ENCODE measurements around the gene PLPPR4.

The PLPPR4 gene, protein sequence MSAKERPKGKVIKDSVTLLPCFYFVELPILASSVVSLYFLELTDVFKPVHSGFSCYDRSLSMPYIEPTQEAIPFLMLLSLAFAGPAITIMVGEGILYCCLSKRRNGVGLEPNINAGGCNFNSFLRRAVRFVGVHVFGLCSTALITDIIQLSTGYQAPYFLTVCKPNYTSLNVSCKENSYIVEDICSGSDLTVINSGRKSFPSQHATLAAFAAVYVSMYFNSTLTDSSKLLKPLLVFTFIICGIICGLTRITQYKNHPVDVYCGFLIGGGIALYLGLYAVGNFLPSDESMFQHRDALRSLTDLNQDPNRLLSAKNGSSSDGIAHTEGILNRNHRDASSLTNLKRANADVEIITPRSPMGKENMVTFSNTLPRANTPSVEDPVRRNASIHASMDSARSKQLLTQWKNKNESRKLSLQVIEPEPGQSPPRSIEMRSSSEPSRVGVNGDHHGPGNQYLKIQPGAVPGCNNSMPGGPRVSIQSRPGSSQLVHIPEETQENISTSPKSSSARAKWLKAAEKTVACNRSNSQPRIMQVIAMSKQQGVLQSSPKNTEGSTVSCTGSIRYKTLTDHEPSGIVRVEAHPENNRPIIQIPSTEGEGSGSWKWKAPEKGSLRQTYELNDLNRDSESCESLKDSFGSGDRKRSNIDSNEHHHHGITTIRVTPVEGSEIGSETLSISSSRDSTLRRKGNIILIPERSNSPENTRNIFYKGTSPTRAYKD

DNA sequence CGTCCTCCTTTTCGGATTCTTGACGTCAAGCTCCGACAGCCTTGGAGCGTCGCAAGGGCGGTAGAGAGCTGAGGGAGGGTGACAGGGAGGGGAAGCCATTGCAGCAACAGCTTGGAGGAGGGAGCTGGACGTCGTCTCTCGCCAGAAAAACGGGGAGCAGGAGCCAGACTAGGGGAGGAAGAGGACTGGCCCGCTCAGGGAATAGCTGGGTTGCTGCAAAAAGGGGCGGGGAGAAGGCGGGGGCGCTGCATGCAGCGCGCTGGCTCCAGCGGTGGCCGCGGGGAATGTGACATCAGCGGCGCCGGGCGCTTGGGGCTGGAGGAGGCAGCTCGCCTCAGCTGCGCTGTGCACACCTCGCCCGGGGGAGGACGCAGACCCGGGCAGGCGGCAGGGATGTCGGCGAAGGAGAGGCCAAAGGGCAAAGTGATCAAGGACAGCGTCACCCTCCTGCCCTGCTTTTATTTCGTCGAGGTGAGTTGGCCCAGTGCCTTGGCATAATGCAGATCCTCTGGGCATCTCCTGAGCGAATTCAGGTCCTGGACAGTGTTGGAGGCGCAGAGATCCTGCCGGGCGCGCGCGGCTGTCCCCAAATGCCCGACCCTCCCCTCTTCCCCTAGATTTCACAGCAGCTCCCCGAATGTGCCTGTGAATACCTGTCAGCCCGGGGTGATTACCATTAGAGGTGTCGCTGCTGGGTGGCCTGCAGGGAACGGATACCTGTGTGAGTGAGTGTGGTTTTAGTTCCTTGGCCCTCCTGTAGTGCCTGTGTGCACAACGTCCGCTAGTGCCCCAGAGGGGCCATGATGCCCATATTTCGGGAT is at the start of gene PLPPR4:
PLPPR4 (plus strand) TSS at position 292 of the 821 bp plus-strand sequence; CDS start at position 394, 102 bp downstream.
- H3K27me3 Mint-ChIP-seq: peaks cover 38% of the 10 kb centered on the region
- H3K4me3 Mint-ChIP-seq: no peak within 1 kb of the TSS
- no peak within 1 kb of the TSS for H3K27ac Mint-ChIP-seq
- H3K4me1 Mint-ChIP-seq (ENCODE audit: low read depth): no peaks in the 10 kb centered on the region
- H3K9me3 Mint-ChIP-seq: no peaks in the 10 kb centered on the region
- no peaks in the 10 kb centered on the region for H3K36me3 Mint-ChIP-seq (ENCODE audit: low read depth)

DNA sequence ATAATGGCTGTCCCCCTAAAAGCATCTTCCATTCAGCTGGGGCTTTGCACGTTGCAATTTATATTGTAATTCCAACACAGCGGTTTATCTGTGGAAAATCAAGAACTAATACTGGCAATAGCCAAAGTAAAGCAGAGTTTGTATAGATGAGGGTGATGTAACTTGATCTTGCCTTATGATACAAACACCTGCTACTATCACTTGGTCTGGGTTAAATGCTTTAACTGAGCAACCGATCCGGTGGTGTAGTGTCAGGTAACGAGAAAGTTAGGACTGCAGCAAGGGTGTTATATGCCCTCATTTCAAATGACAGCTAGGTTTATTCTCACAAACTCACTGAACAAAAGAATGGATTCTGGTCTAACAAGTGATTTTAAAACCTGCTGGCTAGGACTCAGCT is 47.3 kb upstream of the PLPPR4 start:
- H3K9me3 Mint-ChIP-seq: peaks cover 5% of the 10 kb centered on the region
- no peak overlapping the region for H3K27ac Mint-ChIP-seq
- no peak overlapping the region for H3K4me3 Mint-ChIP-seq
- H3K4me1 Mint-ChIP-seq (ENCODE audit: low read depth): no peaks in the 10 kb centered on the region
- H3K27me3 Mint-ChIP-seq: peaks cover 14% of the 10 kb centered on the region
- no peaks in the 10 kb centered on the region for H3K36me3 Mint-ChIP-seq (ENCODE audit: low read depth)

DNA sequence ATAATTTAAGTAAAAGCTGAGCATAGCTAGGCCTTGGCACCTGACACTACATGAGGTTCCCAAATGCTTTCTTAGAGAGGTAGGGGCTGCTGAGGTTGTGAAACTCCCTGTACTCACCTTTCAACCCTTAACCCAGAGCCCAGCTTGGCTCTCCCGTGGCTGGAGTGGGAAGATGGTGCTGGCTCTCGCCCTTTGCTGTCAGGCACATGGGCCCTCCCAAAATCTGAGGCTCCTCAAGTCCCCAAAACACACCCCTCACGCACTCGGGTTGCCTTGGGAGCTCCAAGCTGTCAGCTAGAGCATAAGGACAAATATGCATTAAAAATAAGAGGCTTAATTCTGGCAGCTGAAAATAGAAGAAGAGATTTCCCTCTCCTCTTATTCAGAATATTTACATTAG is 46.7 kb upstream of the PLPPR4 start:
- H3K27ac Mint-ChIP-seq: no peak overlapping the region
- no peaks in the 10 kb centered on the region for H3K4me1 Mint-ChIP-seq (ENCODE audit: low read depth)
- H3K9me3 Mint-ChIP-seq: peaks cover 5% of the 10 kb centered on the region
- H3K36me3 Mint-ChIP-seq (ENCODE audit: low read depth): no peaks in the 10 kb centered on the region
- no peak overlapping the region for H3K4me3 Mint-ChIP-seq
- peaks cover 14% of the 10 kb centered on the region for H3K27me3 Mint-ChIP-seq

DNA sequence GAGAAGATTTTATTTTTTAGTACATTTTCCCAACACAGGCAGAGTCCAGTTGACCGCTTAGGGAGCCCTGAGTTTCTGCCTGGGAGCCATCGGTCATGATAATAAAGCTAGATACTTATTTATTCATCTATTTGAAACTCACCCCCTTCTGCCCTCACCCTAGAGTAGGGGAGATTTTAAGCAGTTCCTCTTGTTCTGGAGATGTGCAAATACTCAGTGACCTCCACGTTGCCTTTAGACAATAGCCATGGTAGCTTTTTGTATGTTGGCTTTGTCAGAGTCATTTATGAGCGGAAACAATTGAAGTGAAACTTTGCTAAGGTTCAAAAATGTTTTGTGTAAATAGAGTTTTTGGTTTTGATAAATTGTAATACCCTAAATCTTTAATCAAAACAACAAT is 45.7 kb upstream of the PLPPR4 start:
- Mint-ChIP-seq H3K36me3 (ENCODE audit: low read depth) (no peaks in the 10 kb centered on the region), H3K27me3 (peaks cover 14% of the 10 kb centered on the region), H3K27ac (no peak overlapping the region), H3K9me3 (peaks cover 5% of the 10 kb centered on the region), H3K4me1 (ENCODE audit: low read depth) (no peaks in the 10 kb centered on the region), H3K4me3 (no peak overlapping the region)

DNA sequence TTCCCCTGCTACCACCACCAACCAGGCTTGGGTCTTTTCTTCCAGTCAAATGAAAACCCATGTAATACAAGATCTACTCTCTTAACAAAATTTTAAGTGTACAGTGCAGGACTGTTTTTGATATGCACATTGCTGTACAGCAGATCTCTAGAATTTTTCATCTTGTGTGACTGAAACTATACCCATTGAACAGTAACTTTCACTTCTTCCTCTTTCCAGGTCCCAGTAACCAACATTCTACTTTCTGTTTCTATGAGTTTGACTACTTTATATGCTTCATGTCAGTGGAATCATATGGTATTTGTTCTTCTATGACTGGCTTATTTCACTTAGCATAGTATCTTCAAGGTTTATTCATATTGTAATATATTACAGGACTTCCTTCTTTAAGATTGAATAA is 45.3 kb upstream of the PLPPR4 start:
- Mint-ChIP-seq H3K27me3 (peaks cover 14% of the 10 kb centered on the region), H3K27ac (no peak overlapping the region), H3K9me3 (peaks cover 5% of the 10 kb centered on the region), H3K4me3 (no peak overlapping the region), H3K36me3 (ENCODE audit: low read depth) (no peaks in the 10 kb centered on the region), H3K4me1 (ENCODE audit: low read depth) (no peaks in the 10 kb centered on the region)

DNA sequence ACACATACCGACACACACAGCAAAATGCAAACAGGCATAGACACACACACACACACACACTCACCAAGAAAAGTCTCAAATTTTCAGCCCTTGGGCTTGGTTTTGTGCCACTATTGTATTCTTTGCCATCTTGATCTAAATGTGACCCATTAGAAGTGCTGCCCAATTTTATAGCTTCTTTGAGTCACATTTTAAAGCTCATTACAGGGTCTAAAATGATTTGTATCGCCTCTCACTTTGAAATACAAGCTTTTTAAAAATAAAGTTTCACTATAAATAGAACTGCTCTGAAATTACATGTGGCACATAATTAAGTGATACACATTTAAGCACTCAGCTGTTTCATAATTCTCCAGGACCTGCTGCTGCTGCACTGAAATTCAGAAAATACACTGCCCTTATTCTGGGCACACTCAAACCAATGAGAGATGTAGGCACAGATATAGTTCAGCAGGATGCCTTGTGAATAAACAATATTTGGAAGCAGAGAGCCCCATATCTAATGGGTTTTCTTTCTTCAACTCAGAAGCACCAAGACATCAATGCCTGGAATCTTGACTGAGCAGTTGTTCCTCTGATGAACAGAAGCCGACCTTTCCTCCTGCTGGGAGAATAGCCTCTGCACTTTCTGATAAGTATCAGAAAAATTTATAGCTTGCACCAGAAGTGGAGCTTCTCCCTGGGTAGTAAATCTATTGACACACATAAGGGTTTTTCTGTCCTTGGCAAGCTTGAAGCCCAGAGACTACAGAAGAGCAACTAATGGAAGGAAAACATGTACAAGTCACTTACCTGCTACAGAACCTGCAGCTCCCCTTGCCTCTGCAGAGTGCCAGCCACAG is 37.0 kb upstream of the PLPPR4 start:
- no peaks in the 10 kb centered on the region for H3K27me3 Mint-ChIP-seq
- H3K36me3 Mint-ChIP-seq (ENCODE audit: low read depth): no peaks in the 10 kb centered on the region
- H3K4me1 Mint-ChIP-seq (ENCODE audit: low read depth): no peaks in the 10 kb centered on the region
- no peak overlapping the region for H3K4me3 Mint-ChIP-seq
- no peak overlapping the region for H3K27ac Mint-ChIP-seq
- no peaks in the 10 kb centered on the region for H3K9me3 Mint-ChIP-seq

DNA sequence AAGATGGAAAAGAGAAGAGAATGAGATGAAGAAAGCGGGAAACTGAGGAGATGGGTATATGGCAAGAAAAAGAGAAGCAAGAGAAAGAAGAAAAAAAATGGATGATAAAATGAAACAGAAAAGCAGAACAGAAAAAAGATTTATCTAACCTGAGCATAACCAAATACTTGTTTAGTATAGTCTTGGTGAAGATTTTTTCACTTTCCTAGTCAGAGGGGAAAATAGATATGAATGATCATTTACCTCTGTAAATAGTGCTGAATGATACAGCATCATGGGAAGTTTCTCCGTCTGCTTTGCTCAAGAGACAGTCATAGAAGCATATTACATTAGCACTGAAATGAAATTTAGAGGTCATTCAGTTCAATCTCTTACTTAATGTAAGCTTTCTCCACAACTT is 36.1 kb upstream of the PLPPR4 start:
- H3K27me3 Mint-ChIP-seq: no peaks in the 10 kb centered on the region
- no peaks in the 10 kb centered on the region for H3K9me3 Mint-ChIP-seq
- no peaks in the 10 kb centered on the region for H3K4me1 Mint-ChIP-seq (ENCODE audit: low read depth)
- no peak overlapping the region for H3K4me3 Mint-ChIP-seq
- no peak overlapping the region for H3K27ac Mint-ChIP-seq
- H3K36me3 Mint-ChIP-seq (ENCODE audit: low read depth): no peaks in the 10 kb centered on the region

GRCh38 chr1:99229122-99229521 is 35.2 kb upstream of the PLPPR4 start:
- Mint-ChIP-seq H3K9me3 (no peaks in the 10 kb centered on the region), H3K4me1 (ENCODE audit: low read depth) (no peaks in the 10 kb centered on the region)

GRCh38 chr1:99230695-99231094 is 33.6 kb upstream of the PLPPR4 start:
- Mint-ChIP-seq H3K4me3 (no peak overlapping the region), H3K27ac (no peak overlapping the region), H3K9me3 (no peaks in the 10 kb centered on the region), H3K36me3 (ENCODE audit: low read depth) (no peaks in the 10 kb centered on the region), H3K4me1 (ENCODE audit: low read depth) (no peaks in the 10 kb centered on the region), H3K27me3 (no peaks in the 10 kb centered on the region)

More at GRCh38 chr1:99229122-99229521, 35.2 kb upstream of the PLPPR4 start:
- Mint-ChIP-seq H3K36me3 (ENCODE audit: low read depth) (no peaks in the 10 kb centered on the region), H3K4me3 (no peak overlapping the region), H3K27me3 (no peaks in the 10 kb centered on the region), H3K27ac (no peak overlapping the region)

DNA sequence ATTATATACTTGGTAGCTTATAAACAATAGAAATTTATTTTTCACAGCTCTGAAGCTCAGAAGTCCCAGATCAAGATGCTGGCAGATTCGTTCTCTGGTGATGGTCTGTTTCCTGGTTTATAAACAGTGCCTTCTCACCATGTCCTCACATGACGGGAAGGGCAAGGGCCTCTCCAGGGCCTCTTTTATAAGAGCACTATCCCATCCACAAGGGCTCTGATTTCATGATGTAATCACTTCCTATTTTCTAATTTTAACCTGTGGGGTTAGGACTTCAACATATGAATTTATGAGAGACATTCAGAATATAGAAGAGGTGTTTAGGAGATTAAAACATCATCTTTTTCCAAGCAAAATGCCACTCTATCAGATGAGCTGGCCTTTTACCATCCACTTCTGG is 32.1 kb upstream of the PLPPR4 start:
- Mint-ChIP-seq H3K27ac (no peak overlapping the region), H3K4me1 (ENCODE audit: low read depth) (no peaks in the 10 kb centered on the region), H3K9me3 (no peaks in the 10 kb centered on the region), H3K27me3 (no peaks in the 10 kb centered on the region), H3K4me3 (no peak overlapping the region), H3K36me3 (ENCODE audit: low read depth) (no peaks in the 10 kb centered on the region)

DNA sequence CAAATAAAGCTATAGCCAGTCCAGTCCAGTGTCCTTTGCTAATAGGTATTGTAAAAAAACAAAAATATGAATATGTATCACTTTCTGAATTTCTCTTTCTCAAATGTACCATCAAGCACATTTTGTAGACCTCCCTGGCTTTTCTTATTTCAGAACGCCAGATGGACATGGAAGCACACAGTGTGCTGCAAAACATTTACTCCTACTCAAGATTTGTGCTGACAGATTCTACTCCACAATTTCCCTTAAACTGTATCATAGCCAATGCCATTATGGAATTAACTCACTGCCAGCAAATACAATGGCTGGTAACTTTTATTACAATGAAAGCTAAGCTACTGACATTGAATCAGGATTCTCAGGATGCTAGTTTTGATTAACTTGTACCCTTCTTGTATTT is 30.8 kb upstream of the PLPPR4 start:
- H3K36me3 Mint-ChIP-seq (ENCODE audit: low read depth): no peaks in the 10 kb centered on the region
- H3K27me3 Mint-ChIP-seq: no peaks in the 10 kb centered on the region
- no peak overlapping the region for H3K27ac Mint-ChIP-seq
- H3K9me3 Mint-ChIP-seq: no peaks in the 10 kb centered on the region
- no peak overlapping the region for H3K4me3 Mint-ChIP-seq
- H3K4me1 Mint-ChIP-seq (ENCODE audit: low read depth): no peaks in the 10 kb centered on the region

DNA sequence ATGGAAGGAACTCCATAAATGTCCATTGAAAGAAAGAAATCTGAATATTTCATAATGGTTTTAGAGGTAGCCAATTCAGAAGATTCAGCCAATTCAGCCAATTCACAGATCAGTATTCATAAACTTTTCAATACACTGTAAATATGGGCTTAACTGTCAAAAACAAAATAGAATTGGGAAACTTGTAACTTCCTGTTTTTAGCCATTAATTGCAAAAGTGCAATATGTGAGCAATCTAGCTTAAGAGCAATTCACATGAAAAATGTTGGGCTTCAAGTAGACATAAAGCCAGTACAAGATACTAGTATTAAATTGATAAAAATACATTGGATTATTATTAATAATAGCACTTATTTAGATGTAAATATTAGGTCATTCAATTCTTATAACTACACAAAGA is 27.5 kb upstream of the PLPPR4 start:
- Mint-ChIP-seq H3K27me3 (peaks cover 1% of the 10 kb centered on the region), H3K27ac (no peak overlapping the region), H3K4me1 (ENCODE audit: low read depth) (no peaks in the 10 kb centered on the region), H3K36me3 (ENCODE audit: low read depth) (no peaks in the 10 kb centered on the region), H3K4me3 (no peak overlapping the region), H3K9me3 (peaks cover 2% of the 10 kb centered on the region)

GRCh38 chr1:99239690-99240089 is 24.6 kb upstream of the PLPPR4 start:
- peaks cover 5% of the 10 kb centered on the region for H3K27me3 Mint-ChIP-seq
- peaks cover 4% of the 10 kb centered on the region for H3K9me3 Mint-ChIP-seq
- H3K27ac Mint-ChIP-seq: no peak overlapping the region
- H3K36me3 Mint-ChIP-seq (ENCODE audit: low read depth): no peaks in the 10 kb centered on the region
- no peak overlapping the region for H3K4me3 Mint-ChIP-seq
- H3K4me1 Mint-ChIP-seq (ENCODE audit: low read depth): no peaks in the 10 kb centered on the region

- Mint-ChIP-seq H3K4me3 (no peak overlapping the region), H3K4me1 (ENCODE audit: low read depth) (no peaks in the 10 kb centered on the region), H3K9me3 (peaks cover 4% of the 10 kb centered on the region), H3K27ac (no peak overlapping the region), H3K36me3 (ENCODE audit: low read depth) (no peaks in the 10 kb centered on the region), H3K27me3 (peaks cover 5% of the 10 kb centered on the region)
Measured at GRCh38 chr1:99240621-99241020, 23.7 kb upstream of the PLPPR4 start.

All from stimulated activated naive CD8-positive, alpha-beta T cell treated with anti-CD3 and anti-CD28 coated beads, Interleukin-15, Interleukin-2, amounts not matched to agents 100 ng/mL and 50 ng/mL, for 24 hours (primary cell).